ENCODE data around the gene UGT1A7.
"Not testable (repeated sequence)": the region's sequence is repeated elsewhere in the genome, so short reads cannot be mapped to it uniquely, and the experiment has no call there.

Gene UGT1A7

DNA sequence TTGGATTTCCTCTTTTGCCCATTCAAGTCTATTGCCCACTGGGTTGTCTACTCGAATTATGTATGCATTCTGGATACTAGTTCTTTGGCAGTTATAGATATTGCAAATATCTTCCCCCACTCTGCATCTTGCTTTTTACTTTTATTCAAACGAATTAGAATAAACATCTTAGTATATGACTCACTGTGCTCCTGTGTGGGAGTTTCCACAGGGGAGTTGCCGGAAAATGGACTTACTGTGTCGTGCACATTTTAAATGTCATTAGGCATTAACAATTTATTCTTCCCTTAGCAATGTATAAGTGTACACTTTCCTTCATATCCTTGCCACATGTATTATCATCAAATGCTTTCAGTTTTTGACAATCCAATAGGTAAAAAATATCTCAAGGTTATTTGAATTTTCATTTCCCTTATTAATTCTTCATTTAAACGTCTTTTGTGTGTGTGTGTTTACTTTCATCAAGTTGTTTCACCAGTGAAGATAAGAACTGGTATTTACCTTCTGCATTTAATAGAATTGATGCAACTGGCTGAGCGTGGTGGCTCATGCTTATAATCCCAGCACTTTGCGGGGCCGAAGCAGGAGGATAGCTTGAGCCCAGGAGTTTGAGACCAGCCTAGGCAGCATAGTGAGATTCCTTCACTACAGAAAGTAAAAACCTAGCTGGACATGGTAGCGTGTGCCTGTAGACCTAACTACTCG lies 26.4 kb downstream of the UGT1A7 start:
- peak overlapping the region in 3 of 21 experiments; percentile 14 to 54 (median 47) for H3K27ac ChIP-seq
- no peak overlapping the region for H3K4me3 ChIP-seq

DNA sequence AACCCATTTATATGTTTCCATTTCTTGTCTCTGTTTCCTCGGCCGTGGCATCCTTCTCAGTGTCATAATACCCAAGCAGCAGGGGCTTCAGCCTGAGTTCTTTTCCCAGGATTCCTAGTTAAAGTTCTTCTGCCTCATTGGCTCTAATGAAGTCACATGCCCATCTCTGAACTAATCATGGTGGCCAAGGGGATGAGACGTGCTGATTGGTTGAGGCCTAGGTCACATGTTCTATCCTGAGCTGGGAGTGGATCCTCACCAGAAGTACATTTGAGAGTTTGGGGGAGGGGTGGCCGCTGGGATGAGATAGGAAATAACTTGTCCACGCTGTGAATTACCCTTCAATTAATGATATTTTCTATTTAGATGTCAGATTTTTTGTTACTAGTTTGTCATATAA lies 27.2 kb downstream of the UGT1A7 start:
- H3K27ac ChIP-seq: peak overlapping the region in 3 of 21 experiments; percentile 14 to 47 (median 29)

DNA sequence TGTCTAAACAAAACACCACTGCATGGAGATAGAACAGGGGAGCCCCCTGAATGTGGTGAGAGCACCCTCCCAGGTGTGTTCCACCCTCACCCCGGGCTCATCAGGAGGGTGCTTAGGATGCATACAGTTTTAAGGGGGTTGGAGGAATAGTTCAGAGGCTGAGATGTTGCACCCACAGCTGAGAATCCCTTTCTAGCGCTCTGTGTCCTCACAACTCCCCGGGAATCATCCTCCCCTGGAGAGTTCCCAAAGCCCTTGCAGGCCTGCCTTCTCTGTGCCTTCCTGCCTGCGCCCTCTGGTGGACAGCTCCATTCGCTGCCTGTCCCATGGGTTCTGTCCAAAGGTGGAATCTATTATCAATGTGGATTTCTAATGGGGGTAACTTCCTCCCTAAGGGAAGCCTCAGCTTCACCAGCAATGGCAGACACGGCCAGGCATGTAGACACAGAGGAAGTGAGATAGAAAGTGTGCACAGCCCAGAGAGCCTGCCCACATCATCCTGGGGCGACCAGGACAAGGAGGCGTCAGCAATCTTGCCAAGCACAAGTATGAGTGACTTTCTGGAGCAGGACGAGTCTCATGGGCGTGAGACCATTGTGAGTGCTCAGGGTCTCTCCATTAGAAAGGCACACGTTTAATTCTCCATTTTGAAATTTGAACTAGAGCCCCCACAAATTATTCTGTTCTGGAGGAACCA lies 29.8 kb downstream of the UGT1A7 start:
- Histone ChIP-seq H3K4me3 (no peak overlapping the region), H3K27ac (no peak overlapping the region)

More for the DNA sequence above, 27.2 kb downstream of the UGT1A7 start:
- H3K4me3 ChIP-seq: no peak overlapping the region

DNA sequence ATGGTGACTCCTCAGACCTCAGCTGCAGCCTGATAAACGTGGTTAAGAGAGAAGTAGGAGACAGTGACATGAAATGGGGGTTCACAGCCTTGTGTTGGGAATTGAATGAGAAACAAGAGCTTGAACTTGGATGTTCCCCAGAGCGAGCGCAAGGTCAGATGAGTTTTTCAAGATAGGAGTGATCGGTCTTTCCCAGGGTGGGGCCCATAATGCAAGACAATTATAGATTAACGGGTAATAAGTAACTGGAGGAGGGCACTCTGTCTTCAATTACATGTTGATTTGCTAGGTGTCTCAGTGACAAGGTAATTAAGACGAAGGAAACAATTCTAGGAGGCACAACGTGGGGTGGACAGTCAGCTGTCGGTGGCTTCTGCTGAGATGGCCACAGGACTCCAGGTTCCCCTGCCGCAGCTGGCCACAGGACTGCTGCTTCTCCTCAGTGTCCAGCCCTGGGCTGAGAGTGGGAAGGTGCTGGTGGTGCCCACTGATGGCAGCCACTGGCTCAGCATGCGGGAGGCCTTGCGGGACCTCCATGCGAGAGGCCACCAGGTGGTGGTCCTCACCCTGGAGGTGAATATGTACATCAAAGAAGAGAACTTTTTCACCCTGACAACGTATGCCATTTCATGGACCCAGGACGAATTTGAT lies 31.0 kb downstream of the UGT1A7 start, which contains the start of gene UGT1A5:
Gene UGT1A5, plus strand, starts transcription at position 297 of the 651 bp plus-strand sequence. Its CDS starts 85 bp downstream, at position 382.
- H3K27ac ChIP-seq: no peak within 1 kb of the TSS
- no peak within 1 kb of the TSS for H3K4me3 ChIP-seq

DNA sequence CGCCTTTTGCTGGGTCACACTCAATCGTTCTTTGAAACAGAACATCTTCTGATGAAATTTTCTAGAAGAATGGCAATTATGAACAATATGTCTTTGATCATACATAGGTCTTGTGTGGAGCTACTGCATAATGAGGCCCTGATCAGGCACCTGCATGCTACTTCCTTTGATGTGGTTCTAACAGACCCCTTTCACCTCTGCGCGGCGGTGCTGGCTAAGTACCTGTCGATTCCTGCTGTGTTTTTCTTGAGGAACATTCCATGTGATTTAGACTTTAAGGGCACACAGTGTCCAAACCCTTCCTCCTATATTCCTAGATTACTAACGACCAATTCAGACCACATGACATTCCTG lies 31.5 kb downstream of the UGT1A7 start:
- Histone ChIP-seq H3K27ac (no peak overlapping the region), H3K4me3 (no peak overlapping the region)

DNA sequence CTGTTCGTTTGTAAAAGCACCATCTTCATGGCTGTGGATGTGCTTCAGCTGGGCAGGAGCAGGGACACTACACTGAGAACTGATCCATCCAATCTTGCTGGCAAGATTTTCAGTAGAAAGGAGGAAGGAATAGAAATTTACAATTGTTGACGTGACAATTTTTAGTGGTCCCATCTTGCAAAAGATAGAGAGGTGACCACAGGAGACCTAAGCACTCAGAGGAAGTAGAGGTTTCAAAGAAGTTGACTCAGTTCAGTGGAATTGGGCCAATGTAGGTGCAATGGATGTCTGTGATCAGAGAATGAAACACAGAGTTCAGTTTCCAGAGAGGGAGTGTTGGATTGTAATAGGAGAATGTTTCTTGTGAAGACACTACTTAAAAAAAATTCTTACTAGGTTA lies 32.4 kb downstream of the UGT1A7 start:
- no peak overlapping the region for H3K27ac ChIP-seq
- no peak overlapping the region for H3K4me3 ChIP-seq

DNA sequence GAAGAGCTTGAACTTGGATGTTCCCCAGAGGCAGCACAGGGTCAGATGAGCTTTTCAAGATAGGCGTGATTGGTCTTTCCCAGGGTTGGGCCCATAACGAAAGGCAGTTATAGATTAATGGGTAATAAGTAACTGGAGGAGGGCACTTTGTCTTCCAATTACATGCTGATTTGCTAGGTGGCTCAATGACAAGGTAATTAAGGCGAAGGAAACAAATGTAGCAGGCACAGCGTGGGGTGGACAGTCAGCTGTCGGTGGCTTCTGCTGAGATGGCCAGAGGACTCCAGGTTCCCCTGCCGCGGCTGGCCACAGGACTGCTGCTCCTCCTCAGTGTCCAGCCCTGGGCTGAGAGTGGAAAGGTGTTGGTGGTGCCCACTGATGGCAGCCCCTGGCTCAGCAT lies 36.9 kb downstream of the UGT1A7 start, which contains the start of gene UGT1A4:
Gene UGT1A4, plus strand, starts transcription at position 185 of the 400 bp plus-strand sequence. Its CDS starts 85 bp downstream, at position 270.
- H3K27ac ChIP-seq: no peak within 1 kb of the TSS
- H3K4me3 ChIP-seq: no peak within 1 kb of the TSS

DNA sequence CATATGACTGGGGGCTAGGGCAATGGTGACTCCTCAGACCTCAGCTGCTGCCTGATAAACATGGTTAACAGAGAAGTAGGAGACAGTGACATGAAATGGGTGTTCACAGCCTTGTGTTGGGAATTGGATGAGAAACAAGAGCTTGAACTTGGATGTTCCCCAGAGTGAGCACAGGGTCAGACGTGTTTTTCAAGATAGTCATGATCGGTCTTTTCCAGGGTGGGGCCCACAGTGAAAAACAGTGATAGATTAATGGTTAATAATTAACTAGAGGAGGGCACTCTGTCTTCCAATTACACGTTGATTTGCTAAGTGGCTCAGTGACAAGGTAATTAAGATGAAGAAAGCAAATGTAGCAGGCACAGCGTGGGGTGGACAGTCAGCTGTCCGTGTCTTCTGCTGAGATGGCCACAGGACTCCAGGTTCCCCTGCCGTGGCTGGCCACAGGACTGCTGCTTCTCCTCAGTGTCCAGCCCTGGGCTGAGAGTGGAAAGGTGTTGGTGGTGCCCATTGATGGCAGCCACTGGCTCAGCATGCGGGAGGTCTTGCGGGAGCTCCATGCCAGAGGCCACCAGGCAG lies 47.1 kb downstream of the UGT1A7 start, which contains the start of gene UGT1A3:
Gene UGT1A3, plus strand, starts transcription at position 320 of the 579 bp plus-strand sequence. Its CDS starts 85 bp downstream, at position 405.
- Histone ChIP-seq H3K27ac (no peak within 1 kb of the TSS), H3K4me3 (no peak within 1 kb of the TSS)

DNA sequence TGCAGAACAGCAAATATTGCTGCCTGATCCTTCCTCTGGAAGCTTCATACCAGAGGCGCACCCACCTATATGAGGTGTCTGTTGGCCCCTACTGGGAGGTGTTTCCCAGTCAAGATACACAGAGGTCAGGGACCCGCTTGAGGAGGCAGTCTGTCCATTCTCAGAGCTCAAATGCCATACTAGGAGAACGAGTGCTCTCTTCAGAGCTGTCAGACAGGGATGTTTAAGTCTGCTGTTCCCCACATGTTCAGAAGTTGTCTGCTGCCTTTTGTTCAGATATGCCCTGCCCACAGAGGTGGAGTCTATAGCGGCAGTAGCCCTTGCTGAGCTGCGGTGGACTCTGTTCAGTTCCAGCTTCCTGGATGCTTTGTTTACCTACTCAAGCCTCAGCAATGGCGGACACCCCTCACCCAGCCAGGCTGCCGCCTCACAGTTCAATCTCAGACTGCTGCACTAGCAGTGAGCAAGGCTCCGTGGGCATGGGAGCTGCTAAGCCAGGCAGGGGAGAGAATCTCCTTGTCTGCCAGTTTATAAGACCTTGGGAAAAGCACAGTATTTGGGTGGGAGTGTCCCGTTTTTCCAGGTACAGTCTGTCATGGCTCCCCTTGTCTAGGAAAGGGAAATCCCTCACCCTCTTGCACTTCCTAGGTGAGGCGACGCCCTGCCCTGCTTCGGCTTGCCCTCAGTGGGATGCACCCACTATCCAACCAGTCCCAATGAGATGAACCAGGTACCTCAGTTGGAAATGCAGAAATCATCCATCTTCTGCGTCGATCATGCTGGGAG lies 55.4 kb downstream of the UGT1A7 start:
- not testable (repeated sequence) for H3K4me3 ChIP-seq, H3K27ac ChIP-seq

DNA sequence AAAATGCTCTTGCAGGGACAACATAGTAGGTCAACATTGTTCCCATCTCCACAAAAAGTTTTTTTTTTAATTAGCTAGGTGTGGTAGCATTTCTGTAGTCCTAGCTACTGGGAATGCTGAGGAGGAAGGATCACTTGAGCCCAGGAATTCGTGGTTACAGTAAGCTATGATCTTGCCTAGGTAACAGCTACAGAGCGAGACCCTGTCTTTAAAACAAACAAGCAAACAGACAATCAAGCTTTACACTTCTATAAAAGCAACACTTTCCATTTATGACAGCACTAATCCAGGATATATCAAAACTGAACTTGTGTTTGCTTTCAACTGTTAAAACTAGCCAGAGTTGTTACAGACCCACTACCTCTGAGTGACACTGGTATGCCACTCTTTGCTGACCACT lies 59.2 kb downstream of the UGT1A7 start:
- Histone ChIP-seq H3K27ac (no peak overlapping the region), H3K4me3 (no peak overlapping the region)

DNA sequence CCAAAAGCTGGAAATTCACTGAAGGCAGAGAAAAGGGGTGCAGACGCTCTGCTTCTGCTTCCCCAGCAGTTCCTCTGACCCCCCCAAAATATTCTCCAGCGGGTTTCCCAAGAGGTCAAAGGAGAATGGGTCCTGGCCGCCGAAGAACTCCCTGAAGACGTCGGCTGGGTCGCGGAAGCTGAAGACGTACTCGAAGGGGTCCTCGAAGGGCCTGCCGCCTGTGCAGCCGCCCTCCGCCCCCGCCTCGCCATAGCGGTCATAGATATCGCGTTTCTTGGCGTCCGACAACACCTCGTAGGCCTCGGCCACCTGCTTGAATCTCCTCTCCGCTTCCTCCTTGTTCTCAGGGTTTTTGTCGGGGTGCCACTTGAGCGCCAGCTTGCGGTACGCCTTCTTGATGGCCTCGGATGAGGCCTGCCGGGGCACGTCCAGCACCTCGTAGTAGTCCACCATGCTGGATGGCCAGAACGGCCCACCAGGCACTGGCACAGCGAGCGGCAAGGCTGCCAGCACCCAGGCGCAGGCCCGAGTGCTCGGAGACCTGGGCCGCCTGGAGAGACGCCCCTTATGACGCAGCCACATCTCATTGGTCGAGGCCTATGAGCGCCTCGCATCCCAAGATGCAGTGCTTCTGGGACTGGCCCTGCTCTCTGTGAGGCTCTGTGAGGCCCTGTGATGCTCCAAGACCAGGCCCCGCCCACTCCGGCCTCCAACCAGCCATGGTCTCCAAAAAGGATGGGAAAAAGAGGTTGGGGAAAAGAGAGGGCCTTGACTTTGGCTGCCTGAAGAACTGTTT lies 62.0 kb downstream of the UGT1A7 start:
- no peak overlapping the region for H3K27ac ChIP-seq
- H3K4me3 ChIP-seq: no peak overlapping the region

DNA sequence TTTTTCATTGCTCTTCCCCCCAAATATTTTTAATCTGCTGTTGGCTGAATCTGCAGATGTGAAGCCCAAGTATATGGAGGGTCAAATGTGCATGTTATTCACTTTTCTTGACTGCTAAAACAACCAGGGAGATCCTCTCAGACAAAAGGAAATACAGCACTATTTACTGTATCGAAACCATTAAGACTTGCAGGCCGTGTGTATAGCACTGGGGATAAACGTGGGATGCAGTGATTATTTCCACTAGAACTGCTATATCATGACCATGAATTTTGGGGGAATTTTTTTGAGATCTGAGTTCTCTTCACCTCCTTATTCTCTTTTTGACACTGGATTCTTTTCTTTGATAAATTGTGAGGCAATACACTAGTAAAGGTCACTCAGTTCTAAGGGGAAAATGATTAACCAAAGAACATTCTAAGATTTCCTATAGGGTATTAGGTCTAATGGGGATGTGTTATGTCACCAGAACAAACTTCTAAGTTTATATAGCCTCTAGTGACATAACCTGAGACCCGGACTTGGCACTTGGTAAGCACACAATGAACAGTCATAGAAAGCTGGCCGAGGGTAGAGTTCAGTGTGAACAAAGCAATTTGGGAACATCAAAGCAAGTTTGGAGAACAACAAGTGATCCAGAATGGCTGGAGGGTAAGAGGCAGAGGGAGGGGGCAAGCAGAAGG lies 63.5 kb downstream of the UGT1A7 start:
- H3K4me3 ChIP-seq: no peak overlapping the region
- H3K27ac ChIP-seq: no peak overlapping the region

DNA sequence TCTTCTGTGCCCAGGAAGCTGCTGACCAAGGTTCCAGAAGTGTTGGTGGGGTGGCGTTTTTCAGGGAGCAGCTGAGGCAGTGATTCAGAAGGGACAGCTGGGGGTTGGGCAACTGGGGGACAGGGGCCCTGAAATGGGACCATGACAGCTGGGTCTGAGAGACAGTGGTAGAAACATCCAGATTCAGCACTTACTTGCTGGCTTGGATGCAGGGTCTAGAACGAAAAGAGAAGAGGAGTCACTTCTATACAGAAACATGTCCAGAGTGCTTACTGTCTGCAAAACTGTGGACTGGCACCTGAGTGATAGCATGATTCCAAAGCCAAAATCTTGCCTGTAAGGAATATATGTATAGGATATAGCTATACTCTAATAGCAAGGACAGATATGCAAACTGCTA lies 64.1 kb downstream of the UGT1A7 start:
- H3K4me3 ChIP-seq, H3K27ac ChIP-seq: not testable (repeated sequence)

DNA sequence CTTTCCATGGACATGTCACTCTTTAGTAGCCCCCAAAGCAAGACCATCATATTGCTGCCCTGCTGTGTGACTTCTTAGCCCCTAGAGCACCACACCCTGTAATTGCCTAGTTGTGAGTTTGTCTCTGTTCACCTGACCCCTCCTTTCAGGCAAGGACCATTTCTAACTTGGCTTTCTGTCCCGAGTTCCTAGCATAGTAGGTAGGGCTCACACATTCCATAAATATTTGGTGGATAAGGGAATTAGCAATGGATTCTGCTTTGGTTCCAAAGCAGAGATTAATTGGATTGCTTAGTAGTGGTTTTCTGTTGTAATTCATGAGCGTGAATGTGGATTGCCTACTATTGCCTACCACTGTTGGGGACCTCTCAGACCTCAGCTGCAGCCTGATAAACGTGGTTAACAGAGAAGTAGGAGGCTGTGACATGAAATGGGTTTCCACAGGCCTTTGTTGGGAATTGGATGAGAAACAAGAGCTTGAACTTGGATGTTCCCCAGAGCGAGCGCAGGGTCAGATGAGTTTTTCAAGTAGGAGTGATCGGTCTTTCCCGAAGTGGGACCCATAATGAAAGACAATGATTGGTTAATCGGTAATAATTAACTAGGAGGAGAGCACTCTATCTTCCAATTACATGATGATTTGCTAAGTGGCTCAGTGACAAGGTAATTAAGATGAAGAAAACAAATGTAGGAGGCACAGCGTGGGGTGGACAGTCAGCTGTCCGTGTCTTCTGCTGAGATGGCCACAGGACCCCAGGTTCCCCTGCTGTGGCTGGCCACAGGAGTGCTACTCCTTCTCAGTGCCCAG lies 65.0 kb downstream of the UGT1A7 start:
- Histone ChIP-seq H3K27ac (no peak overlapping the region), H3K4me3 (no peak overlapping the region)

DNA sequence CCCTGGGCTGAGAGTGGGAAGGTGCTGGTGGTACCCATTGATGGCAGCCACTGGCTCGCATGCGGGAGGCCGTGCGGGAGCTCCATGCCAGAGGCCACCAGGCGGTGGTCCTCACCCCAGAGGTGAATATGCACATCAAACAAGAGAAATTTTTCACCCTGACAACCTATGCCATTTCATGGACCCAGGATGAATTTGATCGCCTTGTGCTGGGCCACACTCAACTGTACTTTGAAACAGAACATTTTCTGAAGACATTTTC lies 65.5 kb downstream of the UGT1A7 start:
- H3K27ac ChIP-seq: no peak overlapping the region
- no peak overlapping the region for H3K4me3 ChIP-seq

DNA sequence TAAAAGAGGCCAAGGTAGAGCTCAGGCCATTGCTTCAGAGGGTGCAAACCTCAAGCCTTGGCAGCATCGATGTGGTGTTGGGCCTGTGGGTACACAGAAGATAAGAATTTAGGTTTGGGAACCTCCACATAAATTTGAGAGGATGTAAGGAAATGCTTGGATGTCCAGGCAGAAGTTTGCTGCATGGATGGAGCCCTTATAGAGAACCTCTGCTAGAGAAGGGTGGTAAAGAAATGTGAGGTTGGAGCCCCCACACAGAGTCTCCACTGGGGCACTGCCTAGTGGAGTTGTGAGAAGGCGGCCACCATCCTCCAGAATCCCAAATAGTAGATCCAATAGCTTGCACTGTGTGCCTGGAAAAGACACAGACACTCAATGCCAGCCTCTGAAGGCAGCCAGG lies 69.0 kb downstream of the UGT1A7 start:
- not testable (repeated sequence) for H3K4me3 ChIP-seq, H3K27ac ChIP-seq

DNA sequence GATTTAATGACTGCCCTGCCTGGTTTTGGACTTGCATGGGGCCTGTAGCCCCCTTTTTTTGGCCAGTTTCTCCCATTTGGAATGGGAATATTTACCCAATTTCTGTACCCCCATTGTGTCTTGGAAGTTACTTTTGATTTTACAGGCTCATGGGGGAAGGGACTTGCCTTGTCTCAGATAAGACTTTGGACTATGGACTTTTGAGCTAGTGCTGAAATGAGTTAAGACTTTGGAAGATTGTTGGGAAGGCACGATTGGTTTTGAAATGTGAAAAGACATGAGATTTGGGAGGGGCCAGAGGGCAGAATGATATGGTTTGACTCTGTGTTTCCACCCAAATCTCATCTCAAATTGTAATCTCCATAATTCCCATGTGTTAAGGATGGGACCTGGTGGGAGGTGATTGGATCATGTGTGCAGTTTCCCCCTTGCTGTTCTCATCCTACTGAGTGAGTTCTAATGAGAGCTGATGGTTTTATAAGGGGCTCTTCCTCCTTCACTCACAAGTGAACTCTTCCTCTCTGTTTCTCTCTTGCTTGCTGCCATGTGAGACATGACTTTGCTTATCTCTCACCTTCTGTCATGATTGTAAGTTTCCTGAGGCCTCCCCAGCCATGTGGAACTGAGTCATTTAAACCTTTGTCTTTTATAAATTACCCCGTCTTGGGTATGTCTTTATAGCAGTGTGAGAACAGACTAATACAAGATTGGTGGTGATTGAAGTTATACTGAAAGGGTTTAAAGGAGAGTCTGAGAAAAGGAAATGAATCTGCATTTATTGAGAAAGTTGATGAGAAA lies 69.7 kb downstream of the UGT1A7 start:
- H3K4me3 ChIP-seq, H3K27ac ChIP-seq: not testable (repeated sequence)
